GM18526 (cell line): ENCODE data around the gene CACNA2D4.
A peak's percentile ranks its signal among the peaks of the same experiment; 100 is the strongest.

Experiments used
- POLR2A ChIP-seq: IDR thresholded peaks from 3 replicates; pipeline ENCODE4 v1.6.1; 2011; ENCODE audit not compliant: insufficient read length; ENCODE audit errors: extremely low read depth

Gene CACNA2D4

GRCh38 chr12:1799051-1799881 is 119.2 kb downstream of the CACNA2D4 start:
- TF ChIP-seq POLR2A, result no peak

- no peak for TF ChIP-seq POLR2A
Observed at GRCh38 chr12:1798641-1799020, 119.8 kb downstream of the CACNA2D4 start.

GRCh38 chr12:1797991-1798640 is 120.3 kb downstream of the CACNA2D4 start:
- TF ChIP-seq POLR2A, result no peak

- TF ChIP-seq POLR2A, result peak; percentile 45
Observed at GRCh38 chr12:1797011-1797901, 121.2 kb downstream of the CACNA2D4 start.

GRCh38 chr12:1796515-1797010 is 121.9 kb downstream of the CACNA2D4 start:
- TF ChIP-seq POLR2A, result no peak

- peak; percentile 90 for TF ChIP-seq POLR2A
Observed at GRCh38 chr12:1795785-1796514, 122.5 kb downstream of the CACNA2D4 start.

- no peak for TF ChIP-seq POLR2A
Observed at GRCh38 chr12:1795221-1795784, 123.1 kb downstream of the CACNA2D4 start.

GRCh38 chr12:1794440-1795090 is 123.9 kb downstream of the CACNA2D4 start:
- TF ChIP-seq POLR2A, result no peak

GRCh38 chr12:1793426-1794210 is 124.8 kb downstream of the CACNA2D4 start:
- TF ChIP-seq POLR2A, result no peak

GRCh38 chr12:1792406-1792805 is 126.0 kb downstream of the CACNA2D4 start:
- TF ChIP-seq POLR2A, result no peak

- no peak for TF ChIP-seq POLR2A
Observed at GRCh38 chr12:1791104-1791841, 127.2 kb downstream of the CACNA2D4 start.

- TF ChIP-seq POLR2A, result no peak
Observed at GRCh38 chr12:1790444-1790843, 128.0 kb downstream of the CACNA2D4 start.

- TF ChIP-seq POLR2A, result no peak
Observed at GRCh38 chr12:1787714-1788113, 130.7 kb downstream of the CACNA2D4 start.

- TF ChIP-seq POLR2A, result no peak
Observed at GRCh38 chr12:1782215-1782614, 136.2 kb downstream of the CACNA2D4 start.
